SK-MEL-5 (cell line): ENCODE results near the gene PARM1. TPM values are rescaled to one million over a fixed set of nuclear protein-coding genes. Genes with fewer than 3 reads are reported as not detected.

ENCODE experiments used
- DNase-seq: peaks from one replicate; pipeline ENCODE4 v3.0.0-alpha.2; 2016; ENCODE audit warnings: low read depth, low spot score
- in situ Hi-C: cut with HindIII; loops from 2 replicates; pipeline ENCODE4 v1.10.0; 2016; ENCODE audit warnings: low sequenced_read_pairs, high pct_unique_total_duplicates, low pct_unique_long_range_greater_than_20kb
- total RNA-seq: library from RNA; depleted of rRNA; stranded (reverse); fragments of >200 nt; shearing (Covaris generic); gene quantifications from 2 replicates; pipeline ENCODE4 v1.2.3, GENCODE V29; 2014; rRNA removed

PARM1 gene
- total RNA-seq, 1 experiment from 2014 or later = not detected

DNA sequence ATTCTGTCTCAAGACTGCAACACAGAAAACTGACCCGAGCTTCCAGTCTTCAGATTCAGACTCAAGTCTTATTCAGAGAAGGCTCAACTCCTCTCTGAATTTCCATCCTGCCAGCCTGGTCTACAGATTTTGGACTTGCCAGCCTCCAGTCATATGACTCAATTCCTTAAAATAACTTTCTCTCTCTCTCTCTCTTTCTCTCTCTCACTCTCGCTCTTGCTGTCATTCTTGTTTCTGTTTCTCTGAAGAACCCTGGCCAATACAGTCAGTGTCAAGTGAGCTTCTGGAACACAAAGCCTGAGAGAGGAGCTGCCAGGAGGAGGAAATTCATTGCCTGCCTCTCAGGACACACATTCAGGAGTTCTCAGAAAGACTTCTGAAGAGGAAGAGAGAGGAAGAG, 154.9 kb downstream of the PARM1 start:
- in situ Hi-C loops = no loop called here

DNA sequence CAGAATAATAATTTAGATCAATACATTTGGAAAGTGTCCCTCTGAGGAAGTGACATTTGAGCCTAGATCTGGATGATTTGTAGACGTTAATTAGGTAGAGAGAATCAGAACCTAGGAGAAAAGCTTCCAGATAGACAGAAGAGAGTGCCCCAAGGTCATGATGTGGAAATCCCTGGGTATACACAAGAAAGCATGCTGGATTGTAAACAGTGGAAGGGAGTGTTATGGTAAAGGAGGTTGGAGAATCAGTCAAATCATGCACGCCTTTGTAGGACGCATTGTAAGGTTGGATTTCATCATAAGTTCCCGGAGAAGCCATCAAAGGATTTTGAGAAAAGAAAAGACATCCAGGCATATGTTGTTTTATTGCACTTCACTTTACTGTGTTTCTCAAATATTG, 156.3 kb downstream of the PARM1 start:
- no peak for DNase-seq
- in situ Hi-C loops = no loop called here

More for the DNA sequence above, 154.9 kb downstream of the PARM1 start:
- no peak for DNase-seq

DNA sequence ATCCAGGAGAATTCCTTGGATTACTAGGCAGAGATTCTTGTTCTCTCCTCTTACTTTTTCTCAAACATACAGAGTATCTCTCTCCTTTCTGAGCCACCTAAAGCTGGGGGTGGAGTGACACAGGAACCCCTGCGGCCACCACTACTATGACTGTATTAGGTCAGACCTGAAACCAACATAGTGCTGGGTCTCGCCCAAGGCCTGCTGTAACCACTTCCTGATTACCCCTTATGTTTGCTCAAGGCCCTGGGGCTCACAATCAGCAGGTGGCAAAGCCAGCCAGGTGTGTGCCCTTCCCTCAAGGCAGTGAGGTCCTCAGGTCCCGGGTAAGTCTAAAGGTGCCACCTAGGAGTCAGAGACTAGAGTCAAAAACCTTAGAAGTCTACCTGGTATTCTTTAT, 166.4 kb downstream of the PARM1 start:
- in situ Hi-C loops = no loop called here
- DNase-seq = no peak

Other genes starting within 250 kb of the PARM1 start
- 0.16 and 0.18 TPM in 2 replicates for gene BTC, start 138.6 kb upstream of the PARM1 start, total RNA-seq